CD14-positive monocyte (primary cell): ENCODE measurements around the gene SLC50A1. TPM values are rescaled to one million over a fixed set of nuclear protein-coding genes. Genes with fewer than 3 reads are reported as not detected.
"Not testable (repeated sequence)": the region's sequence is repeated elsewhere in the genome, so short reads cannot be mapped to it uniquely, and the experiment has no call there.

Source experiments
- DNase-seq, 3 donors: peaks; one replicate each; pipeline ENCODE4 v3.0.0-alpha.2; 2011 to 2022
- H2AFZ ChIP-seq: 2 replicates; pipeline ENCODE4 v1.6.0; 2012; ENCODE audit warnings: mild to moderate bottlenecking, low read depth, low read length, inconsistent platforms; ENCODE audit not compliant: insufficient read depth, poor library complexity, severe bottlenecking
- H3K27ac ChIP-seq, 2 donors: 1 replicate in 1 of 2; 2 replicates in 1 of 2; pipeline ENCODE4 v1.5.1; 2012 to 2013; ENCODE audit warnings: low read length in 2 of 2, control low read depth in 1 of 2, inconsistent platforms in 1 of 2, low read depth in 1 of 2, mild to moderate bottlenecking in 1 of 2
- H3K27me3 ChIP-seq, 2 donors: one replicate each; pipeline versions ENCODE4 v1.6.0 to v1.6.1; 2011 to 2013; ENCODE audit warnings: low read length in 2 of 2; ENCODE audit not compliant: control insufficient read depth in 2 of 2, insufficient read depth in 2 of 2
- H3K36me3 ChIP-seq, 2 donors: replicated peaks in 1 of 2; 1 replicate in 1 of 2; 2 replicates in 1 of 2; pipeline versions ENCODE4 v1.5.1 to v1.6.1; 2012 to 2013; ENCODE audit warnings: low read length in 2 of 2, control low read depth in 1 of 2, inconsistent platforms in 1 of 2, mild to moderate bottlenecking in 1 of 2; ENCODE audit not compliant: insufficient read depth in 2 of 2, control insufficient read depth in 1 of 2
- H3K4me1 ChIP-seq, 2 donors: 1 replicate in 1 of 2; 2 replicates in 1 of 2; pipeline versions ENCODE4 v1.5.1 to v1.6.1; 2012 to 2013; ENCODE audit warnings: low read length in 2 of 2, control low read depth in 1 of 2, inconsistent platforms in 1 of 2, mild to moderate bottlenecking in 1 of 2, moderate library complexity in 1 of 2; ENCODE audit not compliant: insufficient read depth in 2 of 2, control insufficient read depth in 1 of 2
- H3K4me2 ChIP-seq: replicated peaks from 2 replicates; pipeline ENCODE3; 2012; ENCODE audit warnings: low read length, moderate library complexity, mild to moderate bottlenecking; ENCODE audit not compliant: poor library complexity, severe bottlenecking; ENCODE audit errors: extremely low read depth
- H3K4me3 ChIP-seq, 3 experiments: fragments of 200-600 bp in 1 of 3; sonication (generic) in 1 of 3; replicated peaks in 1 of 3; 1 replicate in 2 of 3; 2 replicates in 1 of 3; pipeline ENCODE4 v1.5.1; 2011 to 2013; ENCODE audit warnings: low read length in 3 of 3, mild to moderate bottlenecking in 3 of 3, control low read depth in 2 of 3, low read depth in 2 of 3, inconsistent platforms in 1 of 3, moderate library complexity in 1 of 3
- H3K79me2 ChIP-seq: 2 replicates; pipeline ENCODE4 v1.6.0; 2012; ENCODE audit warnings: mild to moderate bottlenecking, control low read depth, inconsistent platforms, low read length, moderate library complexity; ENCODE audit not compliant: insufficient read depth
- H3K9ac ChIP-seq: 2 replicates; pipeline ENCODE4 v1.6.0; 2017; ENCODE audit warnings: low read length, mild to moderate bottlenecking; ENCODE audit not compliant: insufficient read depth, poor library complexity, severe bottlenecking
- H3K9me3 ChIP-seq, 2 donors: replicated peaks in 1 of 2; 1 replicate in 1 of 2; 2 replicates in 1 of 2; pipeline versions ENCODE4 v1.5.1 to v1.6.1; 2012 to 2013; ENCODE audit warnings: low read length in 2 of 2, control low read depth in 1 of 2; ENCODE audit not compliant: control insufficient read depth in 1 of 2, insufficient read depth in 1 of 2
- H4K20me1 ChIP-seq: 2 replicates; pipeline ENCODE4 v1.6.0; 2012; ENCODE audit warnings: mild to moderate bottlenecking, low read length, control low read depth, moderate library complexity; ENCODE audit not compliant: insufficient read depth
- H3K27ac Mint-ChIP-seq, 7 donors: one replicate each; pipeline ENCODE4 v1.8.0; 2020; ENCODE audit warnings: mild to moderate bottlenecking in 7 of 7, mixed read lengths in 7 of 7, moderate library complexity in 6 of 7, inconsistent platforms in 2 of 7
- H3K27me3 Mint-ChIP-seq, 3 donors: one replicate each; pipeline ENCODE4 v1.8.0; 2021 to 2022; ENCODE audit warnings: low read depth in 3 of 3, mild to moderate bottlenecking in 3 of 3, mixed read lengths in 3 of 3, moderate library complexity in 3 of 3, inconsistent platforms in 1 of 3
- H3K36me3 Mint-ChIP-seq, 2 donors: one replicate each; pipeline ENCODE4 v1.8.0; 2020; ENCODE audit warnings: mixed read lengths in 2 of 2, inconsistent platforms in 1 of 2, mild to moderate bottlenecking in 1 of 2
- H3K4me1 Mint-ChIP-seq: one replicate; pipeline ENCODE4 v1.8.0; 2020; ENCODE audit warnings: mild to moderate bottlenecking, mixed read lengths
- H3K4me3 Mint-ChIP-seq, 2 donors: one replicate each; pipeline ENCODE4 v1.8.0; 2020; ENCODE audit warnings: mild to moderate bottlenecking in 2 of 2, mixed read lengths in 2 of 2, moderate library complexity in 1 of 2
- H3K9me3 Mint-ChIP-seq, 7 donors: one replicate each; pipeline ENCODE4 v1.8.0; 2020 to 2022; ENCODE audit warnings: mixed read lengths in 7 of 7, mild to moderate bottlenecking in 6 of 7, moderate library complexity in 6 of 7, inconsistent platforms in 2 of 7
- CTCF ChIP-seq: fragments of 200-600 bp; IDR thresholded peaks from one replicate; pipeline ENCODE4 v1.8.0; 2022; ENCODE audit warnings: antibody characterized with exemption, mild to moderate bottlenecking
- WGBS: methylation state at CpG from one replicate; pipeline ENCODE4 v1.1.5; 2013; ENCODE audit warnings: missing lambda C conversion rate; ENCODE audit not compliant: insufficient coverage; 5-methylcytosine and 5-hydroxymethylcytosine counted together
- intact Hi-C, 2 donors: fragments of 100-400 bp; cut with micrococcal nuclease; formaldehyde crosslinking; loops; one replicate each; pipeline versions ENCODE4 v1.15.0 to v1.15.1; 2023
- polyA plus RNA-seq, 3 donors: library from polyadenylated mRNA; depleted of rRNA in 1 of 3; unstranded in 2 of 3; stranded (reverse) in 1 of 3; fragments of 300-500 nt in 2 of 3; fragments of >200 nt in 1 of 3; fragmentation: Illumina TruSeq in 2 of 3; gene quantifications; 1 replicate in 2 of 3; 2 replicates in 1 of 3; pipeline ENCODE4 v1.2.3, GENCODE V29; 2012 to 2021

SLC50A1 gene
- polyA plus RNA-seq, 3 donors = 40.0 to 50.8 (median 49.4) TPM

- Histone ChIP-seq H3K4me2 (no peak overlapping the region), H3K79me2 (no peaks in the 10 kb centered on the region), H3K27me3 (no peaks in the 10 kb centered on the region), H3K9me3 (no peaks in the 10 kb centered on the region), H2AFZ (no peak overlapping the region), H3K9ac (no peak overlapping the region), H3K4me1 (no peaks in the 10 kb centered on the region), H4K20me1 (no peaks in the 10 kb centered on the region), H3K36me3 (no peaks in the 10 kb centered on the region), H3K27ac (no peak overlapping the region), H3K4me3 (no peak overlapping the region)
- Mint-ChIP-seq H3K27ac (no peak overlapping the region), H3K9me3 (no peaks in the 10 kb centered on the region), H3K4me3 (no peak overlapping the region), H3K4me1 (peaks cover 3% of the 10 kb centered on the region), H3K36me3 (no peaks in the 10 kb centered on the region), H3K27me3 (no peaks in the 10 kb centered on the region)
- no peak for TF ChIP-seq CTCF
- 91% methylated on average over 1 of the region's 1 CpG for WGBS
- DNase-seq = no peak
- intact Hi-C loops = no loop called here
Observed at GRCh38 chr1:155158991-155159390, 23.3 kb downstream of the SLC50A1 start.

GRCh38 chr1:155160128-155160527, 24.5 kb downstream of the SLC50A1 start:
- H3K9ac ChIP-seq = no peak overlapping the region
- Mint-ChIP-seq H3K4me3 (no peak overlapping the region), H3K4me1 (peaks cover 3% of the 10 kb centered on the region), H3K27ac (no peak overlapping the region), H3K27me3 (no peaks in the 10 kb centered on the region), H3K36me3 (no peaks in the 10 kb centered on the region), H3K9me3 (peaks cover 0 to 8% (median 6%) of the 10 kb centered on the region in 7 donors)
- intact Hi-C loops = loop anchor here in 1 of 2 donors (5.0 kb wide), 1 partner anchor 33 kb away; the partner anchor contains the start of gene EFNA1
- no peaks in the 10 kb centered on the region for H4K20me1 ChIP-seq
- 53% methylated on average over 6 of the region's 8 CpGs for WGBS
- no peak overlapping the region for H2AFZ ChIP-seq
- H3K36me3 ChIP-seq = no peaks in the 10 kb centered on the region
- no peaks in the 10 kb centered on the region for H3K27me3 ChIP-seq
- H3K27ac ChIP-seq = no peak overlapping the region
- no peak for TF ChIP-seq CTCF
- no peaks in the 10 kb centered on the region for H3K9me3 ChIP-seq
- H3K4me2 ChIP-seq = no peak overlapping the region
- no peak for DNase-seq
- H3K4me1 ChIP-seq = no peaks in the 10 kb centered on the region
- H3K79me2 ChIP-seq = no peaks in the 10 kb centered on the region
- no peak overlapping the region for H3K4me3 ChIP-seq

- not testable (repeated sequence) for H3K9ac ChIP-seq, H4K20me1 ChIP-seq, H3K4me3 ChIP-seq, DNase-seq, H3K27ac ChIP-seq, H3K27ac Mint-ChIP-seq, H3K4me3 Mint-ChIP-seq, H3K79me2 ChIP-seq, H3K4me2 ChIP-seq, H2AFZ ChIP-seq, H3K36me3 ChIP-seq, H3K9me3 ChIP-seq, H3K36me3 Mint-ChIP-seq
- peaks cover 15 to 21% (median 20%) of the 10 kb centered on the region in 3 donors for H3K27me3 Mint-ChIP-seq
- peaks cover 18% of the 10 kb centered on the region for H3K4me1 Mint-ChIP-seq
- peaks cover 0 to 11% (median 6%) of the 10 kb centered on the region in 7 donors for H3K9me3 Mint-ChIP-seq
- WGBS = 97% methylated on average over 3 of the region's 6 CpGs
- intact Hi-C loops = loop anchor here in 1 of 2 donors (5.0 kb wide), 1 partner anchor 35 kb away; the partner anchor contains the start of gene EFNA1
- peaks cover 10 to 14% of the 10 kb centered on the region in 2 donors for H3K4me1 ChIP-seq
- H3K27me3 ChIP-seq = peaks cover 0 to 15% of the 10 kb centered on the region in 2 donors
Observed at GRCh38 chr1:155162631-155163030, 27.0 kb downstream of the SLC50A1 start.
